HG02642 (cell line): ENCODE data around the gene RIT2.
"Not testable (repeated sequence)": the region's sequence is repeated elsewhere in the genome, so short reads cannot be mapped to it uniquely, and the experiment has no call there.

ENCODE experiments used
- ATAC-seq: cut with Tn5 transposase; IDR thresholded peaks from one replicate; pipeline ENCODE4 v1.9.1; 2021; ENCODE audit warnings: mild to moderate bottlenecking; ENCODE audit not compliant: unreplicated experiment, poor library complexity

Gene RIT2

DNA sequence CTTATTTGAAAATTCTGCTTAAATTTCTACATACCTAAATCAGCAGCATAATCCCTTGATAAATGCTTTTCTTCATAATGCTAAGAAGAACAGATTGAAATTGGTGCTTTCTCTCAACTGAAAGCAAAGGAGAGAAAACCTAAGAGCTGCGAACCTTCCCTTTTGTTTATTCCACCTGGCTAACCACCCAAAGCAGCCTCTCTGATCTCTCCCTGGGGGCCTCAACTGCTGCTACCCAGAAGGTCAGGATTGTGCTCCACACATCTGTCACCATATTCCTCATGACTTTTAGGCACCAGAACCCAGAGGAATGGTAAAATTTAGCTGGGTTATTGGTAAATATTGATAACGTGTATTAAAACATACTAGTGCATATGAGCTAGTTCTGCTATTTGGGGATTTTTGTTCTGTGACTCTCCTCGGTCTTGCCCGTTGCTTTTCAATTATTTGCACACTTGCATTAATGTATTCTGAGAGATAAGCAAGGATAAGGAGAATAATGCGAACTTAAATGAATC lies 334.1 kb downstream of the RIT2 start:
- no peak for ATAC-seq

DNA sequence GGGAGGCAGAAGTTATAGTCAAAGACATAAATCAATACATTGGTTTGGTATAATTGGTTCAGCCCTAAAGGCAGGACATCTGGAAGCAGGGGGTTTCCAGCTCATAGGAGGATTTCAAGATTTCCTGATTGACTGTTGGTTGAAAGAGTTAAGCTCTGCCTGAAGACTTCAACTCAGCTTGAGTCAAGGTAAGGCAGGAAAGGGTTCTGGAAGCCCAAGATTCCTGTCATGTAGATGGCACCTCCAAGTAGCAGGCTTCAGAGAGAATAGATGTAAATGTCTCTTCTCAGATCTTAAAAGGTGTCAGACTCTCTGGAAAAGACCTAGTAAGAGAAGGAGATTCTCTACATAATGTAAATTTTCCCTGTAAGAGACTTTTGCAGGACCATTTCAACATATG lies 335.3 kb downstream of the RIT2 start:
- ATAC-seq = no peak

GRCh38 chr18:42778445-42779042 lies 336.9 kb downstream of the RIT2 start:
- ATAC-seq = no peak

DNA sequence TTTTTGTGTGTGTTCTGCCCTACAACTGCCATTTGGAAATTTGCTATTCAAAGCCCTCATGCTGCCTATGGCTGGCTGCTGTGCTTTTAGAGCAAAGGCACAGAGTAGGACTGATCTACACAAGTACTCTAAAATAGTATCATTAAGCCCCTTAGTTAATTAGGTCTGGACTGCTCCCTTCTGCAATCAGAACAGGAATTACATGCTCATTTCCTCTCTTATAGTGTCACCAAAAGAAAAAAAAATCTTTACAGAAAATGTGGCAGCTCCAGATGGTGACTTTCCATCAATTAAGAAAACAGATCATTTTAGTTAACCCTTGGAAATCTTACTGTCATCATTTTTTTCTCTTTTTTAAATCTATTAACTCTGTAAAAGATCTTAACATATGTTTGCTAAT lies 337.5 kb downstream of the RIT2 start:
- no peak for ATAC-seq

DNA sequence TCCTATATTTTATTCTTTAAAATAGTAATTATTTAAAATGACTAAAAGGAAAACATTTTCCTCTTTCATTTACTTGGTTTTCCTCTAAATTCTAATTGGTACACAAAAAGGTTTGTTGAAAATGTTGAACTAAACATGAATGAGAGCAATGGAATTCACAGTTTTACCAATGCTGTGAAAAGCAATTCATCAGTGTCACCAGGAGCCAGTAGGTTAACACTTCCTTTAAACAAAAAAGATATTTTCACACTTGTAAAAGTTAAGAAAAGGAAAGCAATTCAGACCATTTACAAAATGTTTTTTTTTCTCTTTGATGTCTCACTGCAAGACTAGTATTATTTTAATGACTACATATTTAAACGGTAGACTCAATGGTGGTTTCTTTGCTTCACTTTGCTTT lies 341.6 kb downstream of the RIT2 start:
- no peak for ATAC-seq

DNA sequence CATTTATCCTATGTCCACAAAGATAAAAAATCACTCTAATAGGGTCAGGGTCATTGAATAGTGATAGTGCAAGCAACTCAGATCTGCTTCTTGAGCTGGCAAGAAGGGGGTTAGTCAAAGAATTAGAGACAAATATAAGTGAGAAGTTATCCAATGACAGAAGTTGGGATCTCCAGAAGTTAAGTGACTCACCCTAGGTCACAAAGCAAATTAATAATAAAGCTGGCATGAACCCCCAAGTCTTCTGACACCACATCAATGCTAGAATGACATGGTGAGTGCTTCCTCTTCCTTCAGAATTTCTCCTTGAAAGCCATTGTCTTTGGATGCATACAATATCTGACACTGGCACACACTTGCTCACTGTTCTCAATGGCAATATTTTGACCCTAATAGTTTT lies 343.5 kb downstream of the RIT2 start:
- no peak for ATAC-seq

GRCh38 chr18:42765302-42765701 lies 350.2 kb downstream of the RIT2 start:
- no peak for ATAC-seq

DNA sequence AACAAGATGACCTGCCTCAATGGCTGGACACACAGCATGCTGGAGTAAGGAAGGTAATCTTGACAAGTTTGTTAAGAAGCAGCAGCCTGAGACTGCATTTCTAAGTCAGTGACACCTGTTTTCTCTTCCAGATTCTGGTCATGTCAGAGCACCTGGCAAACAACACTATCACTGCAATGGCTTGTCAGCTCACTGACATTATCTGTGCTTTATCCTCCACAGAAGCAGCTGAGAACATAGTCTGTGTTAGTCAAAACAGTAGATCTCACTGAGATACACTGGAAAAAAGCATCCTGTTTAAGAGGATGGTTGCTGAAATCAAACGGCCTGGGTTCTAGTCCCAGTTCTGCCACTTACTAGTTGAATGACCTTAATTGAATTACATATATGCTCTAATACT lies 355.2 kb downstream of the RIT2 start:
- no peak for ATAC-seq

- no peak for ATAC-seq
Observed at GRCh38 chr18:42758852-42759251, 356.6 kb downstream of the RIT2 start.

DNA sequence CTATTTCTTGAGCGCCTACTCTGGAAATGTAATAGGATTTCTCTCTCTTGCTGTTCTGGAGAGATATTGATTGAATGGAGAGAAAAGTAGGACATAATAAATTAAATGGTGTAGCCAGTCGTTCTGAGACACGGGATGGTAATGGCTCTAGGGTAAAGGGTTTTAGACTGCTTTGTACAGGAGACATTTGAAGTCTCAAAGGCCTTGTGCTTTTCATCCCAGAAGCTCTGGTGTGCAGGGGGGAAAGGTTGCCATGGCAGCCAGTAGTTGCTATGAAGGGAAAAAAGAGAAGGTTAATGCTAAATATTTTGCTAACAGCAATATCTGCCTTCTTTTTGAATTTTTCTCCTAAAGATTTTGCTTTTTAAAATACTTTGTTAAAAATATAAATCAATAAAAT lies 359.3 kb downstream of the RIT2 start:
- ATAC-seq = no peak

GRCh38 chr18:42752916-42753315 lies 362.6 kb downstream of the RIT2 start:
- no peak for ATAC-seq

DNA sequence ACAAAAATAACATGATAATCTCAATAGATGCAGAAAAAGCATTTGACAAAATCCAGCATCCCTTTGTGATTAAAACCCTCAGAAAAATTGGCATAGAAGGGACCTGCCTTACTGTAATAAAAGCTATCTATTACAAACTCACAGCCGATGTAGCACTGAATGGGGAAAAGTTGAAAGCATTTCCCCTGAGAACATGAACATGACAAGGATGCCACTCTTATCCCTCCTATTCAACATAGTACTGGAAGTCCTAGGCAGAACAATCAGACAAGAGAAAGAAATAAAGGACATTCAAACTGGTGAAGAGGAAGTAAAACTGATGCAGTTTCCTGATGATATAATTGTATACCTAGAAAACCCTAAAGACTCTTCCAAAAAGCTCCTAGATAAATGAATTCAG lies 368.7 kb downstream of the RIT2 start:
- ATAC-seq = no peak

DNA sequence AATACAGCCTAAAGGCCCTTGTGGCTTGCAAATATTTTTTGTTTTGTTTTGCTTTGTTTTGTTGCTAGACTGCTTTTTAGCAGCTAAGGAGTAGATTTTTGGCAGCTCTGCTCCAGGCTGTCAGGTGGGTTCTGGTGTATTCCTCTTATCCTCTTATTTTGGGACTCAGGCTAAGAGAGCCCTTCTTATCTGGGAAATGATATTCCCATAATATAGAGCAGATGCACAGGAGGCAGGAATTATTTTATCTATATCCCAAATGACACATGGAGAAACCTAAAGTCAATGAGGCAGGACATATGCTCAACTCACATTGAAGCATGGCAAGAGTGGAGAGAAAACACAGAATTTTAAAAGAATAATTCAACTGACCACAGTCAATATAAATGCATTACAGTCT lies 369.6 kb downstream of the RIT2 start:
- no peak for ATAC-seq

- no peak for ATAC-seq
Observed at GRCh38 chr18:42745171-42745570, 370.3 kb downstream of the RIT2 start.

GRCh38 chr18:42743373-42744138 lies 371.9 kb downstream of the RIT2 start:
- ATAC-seq = no peak

GRCh38 chr18:42742969-42743368 lies 372.5 kb downstream of the RIT2 start:
- ATAC-seq = no peak

DNA sequence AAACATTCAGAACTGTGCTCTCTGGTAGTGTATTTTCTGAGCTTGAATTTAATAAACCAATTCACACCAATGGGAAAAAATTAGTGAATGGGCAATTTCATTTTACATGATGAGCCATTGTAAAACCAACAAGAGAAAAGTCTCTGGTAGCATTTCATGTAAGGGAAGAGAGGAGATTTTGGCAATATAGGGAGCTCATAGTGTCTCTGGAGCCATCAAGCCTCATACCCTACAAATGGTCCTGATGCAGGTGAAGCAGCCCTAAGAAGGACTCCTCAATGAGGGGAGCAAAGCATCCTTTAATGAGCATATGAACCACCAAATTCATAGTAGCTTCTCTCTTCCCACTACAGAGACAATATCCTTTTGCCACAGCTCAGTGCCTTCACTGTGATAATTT lies 373.0 kb downstream of the RIT2 start:
- ATAC-seq = no peak

DNA sequence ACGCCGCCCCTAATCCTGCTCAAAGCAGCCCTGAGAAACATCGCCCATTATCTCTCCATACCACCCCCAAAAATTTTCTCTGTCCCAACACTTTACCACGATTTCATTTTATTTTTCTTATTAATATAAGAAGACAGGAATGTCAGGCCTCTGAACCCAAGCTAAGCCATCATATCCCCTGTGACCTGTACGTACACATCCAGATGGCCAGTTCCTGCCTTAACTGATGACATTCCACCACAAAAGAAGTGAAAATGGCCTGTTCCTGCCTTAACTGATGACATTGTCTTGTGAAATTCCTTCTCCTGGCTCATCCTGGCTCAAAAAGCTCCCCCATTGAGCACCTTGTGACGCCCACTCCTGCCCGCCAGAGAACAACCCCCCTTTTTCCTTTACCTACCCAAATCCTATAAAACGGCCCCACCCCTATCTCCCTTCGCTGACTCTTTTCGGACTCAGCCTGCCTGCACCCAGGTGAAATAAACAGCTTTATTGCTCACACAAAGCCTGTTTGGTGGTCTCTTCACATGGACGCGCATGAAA lies 373.6 kb downstream of the RIT2 start:
- ATAC-seq = not testable (repeated sequence)

GRCh38 chr18:42741299-42741698 lies 374.2 kb downstream of the RIT2 start:
- ATAC-seq = not testable (repeated sequence)

GRCh38 chr18:42736074-42736473 lies 379.4 kb downstream of the RIT2 start:
- ATAC-seq = no peak

DNA sequence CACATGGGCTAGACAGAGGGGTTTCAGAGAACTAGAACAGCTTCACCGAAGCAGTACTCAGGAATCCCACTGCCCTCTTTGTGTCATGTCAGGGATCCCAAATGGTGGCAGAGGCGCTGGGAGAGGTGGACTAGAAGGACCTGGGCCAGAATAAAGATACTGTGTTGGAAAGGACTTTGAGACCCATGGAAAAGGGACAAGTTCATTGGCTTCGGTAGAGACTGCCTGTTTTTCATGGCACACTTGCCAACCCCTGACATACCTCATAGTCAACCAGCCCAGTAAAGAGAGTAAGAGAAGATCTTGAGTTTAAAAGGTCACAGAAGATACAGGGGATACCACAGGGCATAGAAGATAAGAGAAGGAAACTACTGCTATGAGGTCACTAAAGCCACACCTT lies 381.0 kb downstream of the RIT2 start:
- no peak for ATAC-seq

GRCh38 chr18:42730272-42730671 lies 385.2 kb downstream of the RIT2 start:
- no peak for ATAC-seq
